GM21786 (cell line): ENCODE data around the gene POLR1C.
A peak's percentile ranks its signal among the peaks of the same experiment; 100 is the strongest.
"Not testable (repeated sequence)": the region's sequence is repeated elsewhere in the genome, so short reads cannot be mapped to it uniquely, and the experiment has no call there.

ENCODE experiments used
- ATAC-seq: cut with Tn5 transposase; IDR thresholded peaks from one replicate; pipeline ENCODE4 v1.9.1; 2021; ENCODE audit not compliant: unreplicated experiment

POLR1C gene, protein sequence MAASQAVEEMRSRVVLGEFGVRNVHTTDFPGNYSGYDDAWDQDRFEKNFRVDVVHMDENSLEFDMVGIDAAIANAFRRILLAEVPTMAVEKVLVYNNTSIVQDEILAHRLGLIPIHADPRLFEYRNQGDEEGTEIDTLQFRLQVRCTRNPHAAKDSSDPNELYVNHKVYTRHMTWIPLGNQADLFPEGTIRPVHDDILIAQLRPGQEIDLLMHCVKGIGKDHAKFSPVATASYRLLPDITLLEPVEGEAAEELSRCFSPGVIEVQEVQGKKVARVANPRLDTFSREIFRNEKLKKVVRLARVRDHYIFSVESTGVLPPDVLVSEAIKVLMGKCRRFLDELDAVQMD

GRCh38 chr6:43516697-43517504 is at the start of gene POLR1C, which contains the start of gene YIPF3:
TSS of gene POLR1C (plus strand) at chr6:43517089. CDS start at chr6:43517110, 21 bp downstream.
TSS of gene YIPF3 (minus strand) at chr6:43516926. CDS start at chr6:43516807, 119 bp downstream.
- ATAC-seq, result peak; percentile 88

DNA sequence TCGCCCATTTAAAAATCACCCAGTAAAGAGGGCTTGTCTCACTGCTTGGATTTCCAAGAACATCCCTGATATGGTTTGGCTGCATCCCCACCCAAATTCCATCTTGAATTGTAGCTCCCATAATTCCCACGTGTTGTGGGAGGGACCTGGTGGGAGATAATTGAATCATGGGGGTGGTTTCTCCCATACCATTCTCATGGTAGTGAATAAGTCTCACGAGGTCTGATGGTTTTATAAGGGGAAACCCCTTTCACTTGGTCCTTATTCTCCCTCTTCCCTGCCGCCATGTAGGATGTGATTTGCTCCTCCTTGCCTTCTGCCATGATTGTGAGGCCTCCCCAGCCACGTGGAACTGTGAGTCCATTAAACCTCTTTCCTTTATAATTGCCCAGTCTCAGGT is 49.6 kb upstream of the POLR1C start:
- ATAC-seq, result not testable (repeated sequence)

DNA sequence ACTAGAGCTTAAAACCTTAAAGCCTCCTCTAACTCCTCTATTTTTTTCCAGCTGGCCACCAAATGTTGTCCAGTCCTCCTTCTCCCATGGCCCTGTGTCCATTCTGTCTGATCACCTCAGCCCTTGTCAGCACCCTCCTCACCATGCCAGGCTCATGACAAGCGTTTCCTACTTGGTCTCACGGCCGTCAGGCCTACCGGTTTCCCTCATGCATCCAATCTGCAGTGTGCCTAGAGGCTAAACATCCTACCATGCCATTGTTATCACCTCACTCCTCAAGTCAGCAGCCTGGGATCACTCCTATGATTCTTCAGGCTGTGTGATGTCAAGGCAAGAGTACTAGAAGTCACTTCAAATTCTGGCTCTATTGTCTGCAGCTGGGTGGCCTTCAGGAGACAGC is 49.1 kb upstream of the POLR1C start:
- no peak for ATAC-seq

- no peak for ATAC-seq
Observed at GRCh38 chr6:43468240-43468639, 48.6 kb upstream of the POLR1C start.

- ATAC-seq, result no peak
Observed at GRCh38 chr6:43468748-43469681, 47.9 kb upstream of the POLR1C start.

DNA sequence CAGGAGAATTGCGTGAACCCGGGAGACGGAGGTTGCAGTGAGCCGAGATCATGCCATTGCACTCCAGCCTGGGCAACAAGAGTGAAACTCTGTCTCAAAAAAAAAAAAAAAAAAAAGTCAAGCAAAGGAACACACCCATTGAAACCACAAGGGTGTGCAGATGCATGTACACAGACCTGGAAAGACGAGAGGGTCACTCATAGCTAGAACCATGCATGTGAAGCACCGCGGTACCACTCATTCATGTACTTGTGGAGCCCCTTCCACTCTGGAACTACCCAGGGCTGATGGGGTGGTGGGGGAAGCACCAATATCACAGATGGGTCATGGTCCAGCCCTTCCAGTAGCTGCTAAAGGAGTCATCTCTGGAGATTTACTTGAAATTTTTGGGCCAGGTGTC is 46.9 kb upstream of the POLR1C start:
- no peak for ATAC-seq

- no peak for ATAC-seq
Observed at GRCh38 chr6:43471399-43471798, 45.5 kb upstream of the POLR1C start.

GRCh38 chr6:43472515-43472914 is 44.4 kb upstream of the POLR1C start:
- ATAC-seq, result no peak

GRCh38 chr6:43475516-43475915 is 41.4 kb upstream of the POLR1C start:
- ATAC-seq, result no peak

DNA sequence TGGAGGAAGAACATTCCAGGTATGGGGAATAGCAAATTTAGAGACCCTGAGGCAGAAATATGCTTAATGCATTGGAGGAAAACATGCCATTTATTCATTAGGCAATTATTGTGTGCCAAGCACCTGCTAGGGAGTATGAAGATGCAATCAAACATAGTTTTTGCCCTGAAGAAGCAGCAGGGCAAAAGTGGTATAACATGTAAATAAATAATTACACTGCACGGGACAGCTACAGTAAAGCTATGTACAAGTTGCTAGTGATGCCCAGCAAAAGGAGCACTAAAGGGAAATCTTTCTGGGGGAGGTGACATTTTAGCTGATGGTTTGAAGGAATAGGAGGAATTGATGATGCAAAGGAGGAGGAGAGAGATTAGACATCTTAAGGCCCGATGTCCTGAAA is 40.1 kb upstream of the POLR1C start:
- ATAC-seq, result no peak

- peak; percentile 97 for ATAC-seq
Observed at GRCh38 chr6:43477235-43478007, 39.5 kb upstream of the POLR1C start, which contains the start of gene TJAP1. TSS of gene TJAP1 (plus strand) at chr6:43477570. CDS start at chr6:43499002, 21,432 bp downstream.

- no peak for ATAC-seq
Observed at GRCh38 chr6:43478008-43478372, 38.9 kb upstream of the POLR1C start.

DNA sequence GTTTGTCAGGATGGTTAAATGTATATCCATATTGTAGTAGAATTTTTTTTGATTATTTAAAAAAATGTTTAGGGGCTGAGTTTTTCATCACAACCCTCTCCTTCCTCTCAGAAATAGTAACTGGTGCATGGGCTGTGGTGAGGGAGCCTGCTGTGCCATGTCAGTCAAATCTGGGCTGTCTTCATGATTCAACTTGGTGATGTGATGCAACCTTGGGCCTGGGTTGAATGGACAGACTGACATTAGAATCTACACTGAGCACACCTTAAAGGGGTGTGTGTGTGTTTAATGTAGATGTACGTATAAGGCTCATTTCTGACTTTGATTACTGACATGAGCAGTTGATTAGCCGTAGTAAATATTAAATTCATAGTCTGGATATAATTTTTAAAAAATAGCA is 35.8 kb upstream of the POLR1C start:
- no peak for ATAC-seq

- no peak for ATAC-seq
Observed at GRCh38 chr6:43481591-43482236, 35.2 kb upstream of the POLR1C start.

- ATAC-seq, result no peak
Observed at GRCh38 chr6:43488667-43489276, 28.1 kb upstream of the POLR1C start.

GRCh38 chr6:43489277-43490072 is 27.4 kb upstream of the POLR1C start:
- no peak for ATAC-seq

- no peak for ATAC-seq
Observed at GRCh38 chr6:43490523-43490939, 26.4 kb upstream of the POLR1C start.
